Smooth muscle cell (in vitro differentiated cells): ENCODE measurements around the gene PRR23E. TPM values are rescaled to one million over a fixed set of nuclear protein-coding genes. Genes with fewer than 3 reads are reported as not detected.

Experiments used
- polyA plus RNA-seq: library from polyadenylated mRNA; unstranded; fragments of >200 nt; fragmentation: Nextera tagmentation; extraction: Ambion mirVana; gene quantifications from 2 replicates; pipeline ENCODE4 v1.2.1, GENCODE V29; 2016
- small RNA-seq: library from RNA; depleted of rRNA; stranded (forward); fragments of <200 nt; gene quantifications from one replicate; pipeline ENCODE3, GENCODE V24; 2014
- total RNA-seq: library from RNA; depleted of rRNA; stranded (reverse); fragments of >200 nt; gene quantifications from 2 replicates; pipeline ENCODE4 v1.2.3, GENCODE V29; 2014

Gene PRR23E
- total and polyA plus RNA-seq, 2 experiments from 2014 or later: not detected

Small RNAs within 50 kb of the gene (small RNA-seq; reads per million reads assigned to genes)
- not detected for gene RF00019
- gene RNU6-1047P: not detected

Other genes starting within 250 kb of the PRR23E start
- gene PLXNA1, start 210.0 kb upstream of the PRR23E start, total RNA-seq: 50.8 and 57.1 TPM in 2 replicates
- 37.9 and 40.7 TPM in 2 replicates for gene PLXNA1, start 210.0 kb upstream of the PRR23E start, polyA plus RNA-seq
- not detected in 2 replicates for gene PRR20G, start 94.9 kb downstream of the PRR23E start, total RNA-seq
- not detected in 2 replicates for gene PRR20G, start 94.9 kb downstream of the PRR23E start, polyA plus RNA-seq